NCI-H2171 (cell line): ENCODE results near the gene ALOX15.
"Not testable (repeated sequence)": the region's sequence is repeated elsewhere in the genome, so short reads cannot be mapped to it uniquely, and the experiment has no call there.

Experiments
- DNase-seq: peaks from one replicate; lab custom pipeline; 2025; lab: John Stamatoyannopoulos, UW

ALOX15 gene

GRCh38 chr17:4617590-4618351, 23.7 kb downstream of the ALOX15 start:
- DNase-seq = no peak

- DNase-seq = no peak
Observed at GRCh38 chr17:4617090-4617489, 24.4 kb downstream of the ALOX15 start.

GRCh38 chr17:4616476-4616875, 25.0 kb downstream of the ALOX15 start:
- peak; percentile 51 for DNase-seq

GRCh38 chr17:4610656-4611055, 30.8 kb downstream of the ALOX15 start:
- DNase-seq = no peak

GRCh38 chr17:4610162-4610561, 31.3 kb downstream of the ALOX15 start:
- no peak for DNase-seq

GRCh38 chr17:4609761-4610160, 31.7 kb downstream of the ALOX15 start:
- DNase-seq = no peak

- peak; percentile 24 for DNase-seq
Observed at GRCh38 chr17:4607773-4608187, 33.7 kb downstream of the ALOX15 start.

- DNase-seq = no peak
Observed at GRCh38 chr17:4607261-4607741, 34.2 kb downstream of the ALOX15 start.

GRCh38 chr17:4605826-4606225, 35.7 kb downstream of the ALOX15 start:
- DNase-seq = no peak

GRCh38 chr17:4604736-4605135, 36.7 kb downstream of the ALOX15 start:
- DNase-seq = not testable (repeated sequence)

- peak; percentile 96 for DNase-seq
Observed at GRCh38 chr17:4604111-4604644, 37.3 kb downstream of the ALOX15 start.

GRCh38 chr17:4602041-4602440, 39.4 kb downstream of the ALOX15 start:
- DNase-seq = no peak

GRCh38 chr17:4601326-4601725, 40.2 kb downstream of the ALOX15 start:
- no peak for DNase-seq

GRCh38 chr17:4600563-4600962, 40.9 kb downstream of the ALOX15 start:
- DNase-seq = no peak

GRCh38 chr17:4599505-4600281, 41.8 kb downstream of the ALOX15 start:
- DNase-seq = peak; percentile 85

GRCh38 chr17:4598776-4599504, 42.5 kb downstream of the ALOX15 start:
- DNase-seq = no peak

GRCh38 chr17:4597975-4598374, 43.5 kb downstream of the ALOX15 start:
- DNase-seq = no peak

GRCh38 chr17:4596636-4597380, 44.7 kb downstream of the ALOX15 start:
- DNase-seq = no peak

- DNase-seq = not testable (repeated sequence)
Observed at GRCh38 chr17:4595685-4596342, 45.7 kb downstream of the ALOX15 start.

GRCh38 chr17:4594931-4595684, 46.4 kb downstream of the ALOX15 start:
- DNase-seq = no peak
